ENCODE results near the gene MEGF11.

GRCh38 chr15:66036859-66037258 is 216.7 kb downstream of the MEGF11 start:
- TF ChIP-seq CTCF (conservative IDR thresholded peaks at IDR 0.05; ENCODE audit: low read length) (no peak), EZH2phosphoT487 (IDR thresholded peaks at IDR 0.05; ENCODE audit: borderline replicate concordance, low read depth, low read length) (no peak)
